Non-pigmented ciliary epithelial cell (primary cell): ENCODE results near the gene MMP24.
A peak's percentile ranks its signal among the peaks of the same experiment; 100 is the strongest.
"Not testable (repeated sequence)": the region's sequence is repeated elsewhere in the genome, so short reads cannot be mapped to it uniquely, and the experiment has no call there.

Experiments
- DNase-seq: peaks from one replicate; pipeline ENCODE4 v3.0.0-alpha.2; 2010; ENCODE audit warnings: low read depth

Gene MMP24

DNA sequence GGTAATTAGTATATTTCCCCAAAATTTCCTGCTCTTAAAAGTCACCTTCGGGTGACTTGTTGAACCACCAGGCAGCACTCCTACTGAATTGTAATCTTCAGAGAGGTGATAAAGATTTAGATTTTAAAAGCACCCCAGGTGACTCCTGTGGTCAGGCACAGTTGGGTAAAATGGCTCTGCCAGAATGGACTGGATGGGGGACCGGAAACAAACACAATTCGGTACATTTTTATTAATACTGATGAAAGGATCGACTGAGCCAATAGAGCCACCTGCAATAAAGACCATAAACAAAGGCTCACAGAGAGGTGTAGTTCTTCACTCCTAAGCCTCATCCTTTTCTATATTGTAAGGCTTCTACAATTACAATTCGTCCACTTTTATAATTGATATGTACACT is 85.3 kb downstream of the MMP24 start:
- DNase-seq, result no peak

DNA sequence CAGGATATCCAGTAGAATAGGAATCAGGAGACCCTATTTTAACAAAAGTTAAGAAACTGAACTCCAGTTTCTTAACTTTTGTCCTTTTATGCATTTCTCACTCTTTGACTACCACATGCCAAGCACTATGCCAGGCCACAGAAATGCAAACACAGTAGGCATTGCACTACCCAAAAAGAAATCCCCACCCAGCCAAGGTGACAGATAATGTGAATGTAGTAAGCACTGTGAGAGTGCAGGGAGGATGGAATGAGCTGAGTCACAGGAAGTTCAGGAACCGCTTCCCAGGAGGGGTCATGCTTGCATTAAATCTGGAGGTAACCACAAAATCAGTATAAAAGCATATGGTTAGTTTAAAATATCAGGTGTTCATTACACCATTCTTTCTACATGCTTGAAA is 85.8 kb downstream of the MMP24 start:
- peak; percentile 79 for DNase-seq

DNA sequence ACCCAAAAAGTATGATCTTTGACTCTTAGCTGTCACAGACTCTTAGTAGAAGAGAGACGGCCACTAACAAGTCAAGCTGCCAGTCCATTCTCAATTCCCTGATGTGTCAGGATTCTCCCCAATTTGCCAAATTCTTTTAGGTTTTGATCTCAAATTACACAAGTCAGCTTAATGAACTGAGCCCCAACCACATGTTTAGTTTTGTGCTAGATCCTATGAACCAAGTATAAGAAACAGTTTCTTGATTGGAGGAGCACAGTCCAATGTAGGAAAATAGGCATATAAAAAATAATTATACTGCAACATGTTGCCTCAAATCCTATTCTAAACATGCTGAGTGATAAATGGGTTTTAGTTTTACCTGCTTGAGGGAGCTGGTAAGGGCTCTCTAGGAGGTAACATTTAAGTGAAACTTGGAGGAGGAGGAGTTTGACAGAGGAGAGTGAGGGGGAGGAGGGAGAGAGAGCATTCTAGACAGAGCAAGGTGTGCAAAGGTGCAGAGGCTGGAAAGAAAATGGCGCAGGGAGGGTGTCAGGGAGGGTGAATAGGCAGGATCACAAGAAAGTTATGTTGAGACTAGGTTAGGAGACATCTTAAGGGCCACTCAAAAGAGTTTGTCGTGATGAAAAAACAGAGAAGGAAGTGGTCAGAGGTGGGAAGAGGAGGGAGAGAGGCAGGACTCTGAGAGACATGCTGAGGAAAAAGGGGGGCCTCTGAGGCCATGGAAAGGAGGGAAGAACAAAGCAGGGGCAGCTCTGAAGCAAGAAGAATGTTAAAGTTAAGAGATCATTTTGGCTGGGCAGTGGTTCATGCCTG is 88.5 kb downstream of the MMP24 start:
- no peak for DNase-seq

DNA sequence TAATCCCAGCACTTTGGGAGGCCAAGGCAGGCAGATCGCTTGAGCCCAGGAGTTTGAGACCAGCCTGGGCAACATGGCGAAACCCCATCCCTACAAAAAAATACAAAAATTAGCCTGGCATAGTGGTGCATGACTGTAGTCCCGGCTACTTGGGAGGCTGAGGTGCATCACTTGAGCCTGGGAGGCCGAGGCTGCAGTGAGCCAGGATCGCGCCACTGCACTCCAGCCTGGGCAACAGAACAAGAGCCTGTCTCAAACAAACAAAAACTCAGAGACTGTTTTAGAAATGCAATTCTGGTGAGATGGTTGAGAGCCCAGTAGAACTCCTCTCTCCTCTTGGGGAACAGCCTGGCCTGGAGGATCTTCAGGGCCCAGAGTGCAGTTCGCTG is 89.1 kb downstream of the MMP24 start:
- not testable (repeated sequence) for DNase-seq

DNA sequence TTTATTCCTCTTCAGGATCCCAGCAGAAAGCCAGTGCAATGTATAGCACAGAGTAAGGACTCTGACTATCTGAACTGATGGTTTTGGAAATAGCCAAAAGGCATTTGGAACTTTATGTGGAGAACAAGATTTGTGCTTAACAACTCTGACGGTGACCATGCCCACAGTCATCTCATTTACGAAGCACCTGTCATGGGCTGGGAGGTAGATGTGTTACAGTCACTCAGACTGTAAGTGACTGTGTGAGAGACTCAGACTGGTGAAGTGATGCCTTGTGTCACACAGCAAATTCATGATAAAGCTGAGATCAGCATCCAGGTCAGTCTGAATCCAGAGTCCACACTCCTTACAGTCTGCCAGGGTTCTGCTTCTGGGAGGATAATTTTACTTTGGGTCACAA is 89.6 kb downstream of the MMP24 start:
- DNase-seq, result no peak

DNA sequence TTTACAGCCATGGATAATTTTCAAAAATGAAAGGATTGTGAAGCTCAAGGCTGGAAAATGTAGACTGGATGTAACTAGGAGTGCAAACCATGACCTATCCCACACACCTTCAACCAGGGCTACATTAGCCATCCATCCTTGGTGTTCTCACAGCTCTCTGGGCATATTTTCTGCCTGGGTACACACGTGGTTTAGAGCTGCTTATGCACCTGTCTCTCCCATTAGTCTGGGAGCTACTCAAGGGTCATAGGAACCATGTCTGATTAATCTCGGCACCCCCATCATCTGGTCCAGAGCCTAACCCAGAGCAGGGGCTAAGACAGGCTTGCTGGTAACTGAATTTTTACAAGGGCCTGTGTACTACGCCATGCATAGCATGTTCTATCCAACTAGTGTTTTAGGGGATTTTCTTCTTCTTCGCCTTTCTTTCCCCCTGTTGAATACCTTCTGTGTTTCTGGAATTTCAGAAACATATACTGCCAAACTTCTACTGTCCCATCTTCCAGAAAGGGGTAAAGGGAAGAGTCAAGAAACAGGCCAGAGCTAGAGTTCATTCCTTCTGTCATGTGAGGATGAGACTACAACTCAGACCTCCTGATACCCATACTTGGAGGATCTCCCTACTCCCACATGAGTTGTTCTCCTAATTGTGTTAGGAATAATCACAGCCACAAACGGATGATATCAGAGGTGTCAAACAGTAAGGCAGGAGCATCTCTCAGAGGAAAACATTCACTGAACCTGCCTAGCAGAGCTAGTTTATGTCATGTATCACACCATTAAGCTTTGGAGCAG is 91.1 kb downstream of the MMP24 start:
- DNase-seq, result no peak

DNA sequence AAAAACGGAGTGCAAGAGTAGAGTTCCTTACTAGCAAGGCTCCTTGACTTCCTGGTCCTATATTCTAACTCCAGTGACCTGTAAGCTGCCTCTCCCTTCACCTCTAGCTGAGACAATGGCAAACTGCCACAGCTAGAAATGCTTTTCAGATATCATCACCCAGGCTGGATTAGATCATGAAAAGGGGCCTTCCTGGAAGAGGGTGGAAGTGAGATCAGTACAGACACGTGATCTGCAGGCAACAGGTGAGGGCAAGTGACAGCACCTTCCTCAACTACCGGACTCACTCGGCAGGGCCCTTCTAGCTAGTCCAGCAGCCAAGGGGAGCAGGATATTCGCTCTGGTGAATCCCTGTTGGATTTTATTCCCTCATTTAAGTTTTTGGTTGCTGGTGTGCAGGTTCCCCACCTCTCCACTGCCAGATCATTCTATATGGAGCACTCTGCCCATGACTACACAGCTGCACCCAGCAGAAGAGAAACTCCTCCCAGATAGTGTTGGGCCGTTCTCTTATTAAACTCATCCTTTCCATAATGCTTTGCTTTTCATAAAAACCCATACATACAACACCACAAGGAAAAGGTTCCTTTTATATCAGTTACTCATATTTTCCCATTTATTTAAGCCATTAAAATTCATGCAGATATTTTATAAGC is 92.1 kb downstream of the MMP24 start:
- peak; percentile 74 for DNase-seq

DNA sequence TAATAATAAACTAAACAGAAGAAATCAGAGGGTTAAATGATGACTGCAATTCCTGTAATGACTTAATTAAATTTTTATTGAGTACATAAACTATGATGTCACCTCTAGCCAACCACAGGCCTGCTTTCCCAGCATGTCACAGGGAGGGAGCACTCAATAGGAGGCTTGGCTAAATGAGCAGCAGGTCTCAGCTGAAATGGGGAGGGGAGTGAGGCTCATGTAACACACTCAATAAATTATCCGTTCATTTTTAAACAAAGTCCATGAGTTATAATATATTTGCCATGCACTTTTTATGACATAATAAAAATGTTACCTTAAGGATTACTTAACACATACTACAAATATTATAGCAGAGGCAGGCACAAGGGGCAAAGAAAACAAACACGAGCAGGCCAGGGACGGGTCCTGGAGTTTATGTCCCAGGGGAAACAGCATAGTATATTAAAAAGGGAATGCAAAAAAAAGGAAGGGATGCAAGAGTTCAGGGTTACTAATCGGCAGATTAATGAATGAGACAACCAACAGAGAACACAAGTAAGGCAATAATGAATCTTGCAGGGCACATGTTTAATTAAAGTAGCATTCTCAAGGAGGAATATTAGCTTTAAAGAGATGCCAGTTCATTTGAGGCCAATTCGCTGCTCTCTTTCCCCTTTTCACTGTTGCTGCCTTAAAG is 92.8 kb downstream of the MMP24 start:
- no peak for DNase-seq

DNA sequence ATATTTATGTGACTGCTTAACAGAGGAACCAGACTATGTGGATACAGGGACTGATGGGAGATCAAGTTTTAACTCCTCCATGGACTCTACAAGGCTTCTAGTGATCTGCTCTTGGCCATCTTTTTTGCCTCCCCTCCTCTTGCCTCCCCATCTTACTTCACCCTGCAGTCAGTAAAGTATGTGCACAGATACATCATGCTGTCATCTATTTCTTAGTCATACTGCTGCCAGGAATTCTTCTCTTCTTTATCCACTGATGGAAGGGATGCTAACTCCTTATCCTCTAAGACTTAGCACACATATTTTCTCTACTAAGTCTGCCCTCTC is 93.3 kb downstream of the MMP24 start:
- no peak for DNase-seq

DNA sequence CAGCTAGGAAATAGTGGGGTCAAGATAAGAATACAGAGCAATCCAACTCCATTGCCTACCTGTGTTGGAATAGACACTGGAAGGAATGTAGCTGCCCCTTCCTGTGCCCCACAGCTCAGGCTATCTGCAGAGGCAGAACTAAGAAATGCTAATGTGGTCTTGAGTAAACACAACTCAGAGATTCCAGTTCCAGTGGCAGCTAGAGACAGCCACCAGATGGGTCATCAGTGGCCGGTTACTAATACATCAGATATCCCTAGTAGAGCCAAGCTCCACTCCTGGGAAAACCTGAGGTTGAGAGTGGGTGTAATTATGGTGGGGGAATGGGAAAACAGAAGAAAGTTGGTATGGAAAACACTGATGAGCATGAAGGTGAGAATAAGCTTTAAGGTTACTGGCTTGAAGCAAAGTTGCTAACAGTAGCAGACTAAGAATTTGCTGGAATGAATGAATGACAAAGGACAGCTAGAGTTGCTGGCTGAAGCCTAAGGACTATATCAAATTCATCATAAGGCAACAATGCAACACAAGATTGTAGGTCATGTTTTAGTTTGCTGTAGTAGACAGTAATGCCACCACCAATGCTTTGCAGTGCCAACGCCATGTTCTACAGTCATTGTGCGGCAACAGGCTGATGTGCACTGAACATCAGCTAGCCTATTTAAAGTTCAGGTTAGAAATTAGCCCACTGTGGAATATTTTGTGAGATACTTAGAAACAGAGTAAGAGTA is 94.1 kb downstream of the MMP24 start:
- peak; percentile 76 for DNase-seq

DNA sequence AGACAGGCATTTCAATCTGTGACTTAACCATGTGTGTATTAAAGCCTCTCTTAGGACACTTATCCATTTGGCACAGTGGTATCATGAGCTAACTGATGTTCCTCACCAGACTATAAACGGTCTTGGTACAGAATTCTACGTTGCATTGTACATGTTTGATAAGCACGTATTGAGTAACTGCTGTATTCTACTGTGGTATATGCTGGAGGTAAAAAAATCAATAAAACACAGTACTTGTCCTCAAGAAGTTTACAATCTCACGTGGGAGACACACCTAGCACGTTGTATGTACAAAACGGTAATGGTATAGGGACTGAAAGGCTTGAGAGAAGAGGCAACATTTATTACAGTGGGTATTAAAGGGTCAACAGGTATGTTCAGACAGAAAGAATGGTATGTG is 98.9 kb downstream of the MMP24 start:
- DNase-seq, result no peak

DNA sequence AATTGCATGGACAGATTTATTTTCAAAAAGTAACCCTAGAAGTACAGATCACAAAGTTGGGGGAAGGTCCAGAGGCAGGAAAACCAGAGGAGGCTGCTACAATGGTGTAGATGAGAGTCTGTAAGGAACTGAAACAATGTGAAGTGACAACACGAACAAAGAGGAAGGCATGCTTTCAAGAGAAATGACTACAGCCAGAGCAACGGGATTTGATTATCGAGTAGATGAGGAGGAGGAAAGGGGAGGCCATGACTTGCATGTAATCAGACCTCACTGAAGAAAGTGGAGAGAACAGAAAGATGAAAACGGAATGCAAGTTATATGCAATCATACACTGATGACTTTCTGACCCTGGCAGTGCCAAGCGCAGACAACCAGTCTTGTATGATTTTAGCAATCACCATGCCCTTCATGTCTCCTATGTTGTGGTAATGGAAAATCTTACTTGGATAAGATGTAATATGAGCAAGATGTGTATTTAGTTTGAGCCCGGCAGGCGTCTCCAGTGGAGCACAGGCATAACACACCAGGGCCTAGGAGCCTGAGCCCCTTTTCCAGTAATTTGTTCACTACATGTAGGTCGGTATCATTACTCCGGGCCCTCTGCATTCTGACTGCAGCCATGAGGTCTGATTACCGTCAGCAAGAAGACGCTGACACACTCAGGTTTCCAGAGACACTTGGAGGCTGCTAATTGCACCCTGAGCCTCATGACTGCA is 99.7 kb downstream of the MMP24 start:
- DNase-seq, result no peak
